ENCODE results near the gene ANTXR2. TPM values are rescaled to one million over a fixed set of nuclear protein-coding genes. Genes with fewer than 3 reads are reported as not detected.

The ANTXR2 gene
- total and polyA plus RNA-seq, 9 of the 15 experiments (the other 6 are each of a cell fraction or from before 2014, with no cell fraction given): 10.1 to 83.8 (median 60.3) TPM

DNA sequence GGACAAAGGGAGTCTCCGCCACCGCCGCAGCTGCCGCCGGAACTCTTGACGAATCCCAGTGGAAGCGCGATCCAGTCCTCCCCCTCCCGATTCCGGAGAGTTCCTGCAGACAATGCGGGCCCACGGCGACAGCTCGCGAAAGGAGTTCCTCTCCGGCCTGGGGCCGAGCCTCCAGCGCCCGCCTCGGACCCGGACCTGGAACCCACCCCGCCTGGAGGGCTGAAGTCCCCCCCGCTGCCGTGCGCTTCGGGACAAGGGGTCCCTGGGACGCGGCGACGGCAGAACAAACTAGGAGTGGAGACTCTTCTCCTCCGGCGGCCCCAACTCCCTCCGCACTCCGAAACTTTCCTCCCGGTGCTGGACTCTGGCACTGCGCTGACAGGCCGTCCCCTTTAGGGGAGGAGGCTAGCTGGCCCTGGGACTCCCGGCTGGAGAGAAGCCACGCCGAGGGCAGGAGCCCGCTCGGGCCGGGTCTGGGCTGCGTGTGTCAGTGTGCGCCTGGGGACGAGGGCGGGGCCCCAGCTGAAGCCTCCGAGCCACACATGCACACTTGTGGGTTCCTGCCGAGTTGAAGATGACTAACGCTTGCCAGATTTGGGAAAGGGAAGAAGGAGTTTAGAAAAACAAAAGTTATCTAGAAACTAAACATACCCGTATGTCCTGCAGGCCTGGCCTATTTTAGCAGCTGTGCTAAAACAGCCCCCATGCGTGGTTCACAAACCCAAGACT, at the start of gene ANTXR2 (continued):
- TF ChIP-seq ZNF318 (IDR thresholded peaks at IDR 0.05; ENCODE audit: borderline replicate concordance in 1 of 2, low read depth in 1 of 2): no peak; a peak in 1 of 4 replicates
- TF ChIP-seq, protein P1, sequence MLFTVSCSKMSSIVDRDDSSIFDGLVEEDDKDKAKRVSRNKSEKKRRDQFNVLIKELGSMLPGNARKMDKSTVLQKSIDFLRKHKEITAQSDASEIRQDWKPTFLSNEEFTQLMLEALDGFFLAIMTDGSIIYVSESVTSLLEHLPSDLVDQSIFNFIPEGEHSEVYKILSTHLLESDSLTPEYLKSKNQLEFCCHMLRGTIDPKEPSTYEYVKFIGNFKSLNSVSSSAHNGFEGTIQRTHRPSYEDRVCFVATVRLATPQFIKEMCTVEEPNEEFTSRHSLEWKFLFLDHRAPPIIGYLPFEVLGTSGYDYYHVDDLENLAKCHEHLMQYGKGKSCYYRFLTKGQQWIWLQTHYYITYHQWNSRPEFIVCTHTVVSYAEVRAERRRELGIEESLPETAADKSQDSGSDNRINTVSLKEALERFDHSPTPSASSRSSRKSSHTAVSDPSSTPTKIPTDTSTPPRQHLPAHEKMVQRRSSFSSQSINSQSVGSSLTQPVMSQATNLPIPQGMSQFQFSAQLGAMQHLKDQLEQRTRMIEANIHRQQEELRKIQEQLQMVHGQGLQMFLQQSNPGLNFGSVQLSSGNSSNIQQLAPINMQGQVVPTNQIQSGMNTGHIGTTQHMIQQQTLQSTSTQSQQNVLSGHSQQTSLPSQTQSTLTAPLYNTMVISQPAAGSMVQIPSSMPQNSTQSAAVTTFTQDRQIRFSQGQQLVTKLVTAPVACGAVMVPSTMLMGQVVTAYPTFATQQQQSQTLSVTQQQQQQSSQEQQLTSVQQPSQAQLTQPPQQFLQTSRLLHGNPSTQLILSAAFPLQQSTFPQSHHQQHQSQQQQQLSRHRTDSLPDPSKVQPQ (CRISPR knock-in tag; IDR thresholded peaks at IDR 0.05; ENCODE audit: borderline replicate concordance): no peak
- TF ChIP-seq ZBTB17 (CRISPR knock-in tag; IDR thresholded peaks at IDR 0.05): no peak
- peak; percentile 83 for TF ChIP-seq MYNN (IDR thresholded peaks at IDR 0.05)
- TF ChIP-seq MYNN (CRISPR knock-in tag; IDR thresholded peaks at IDR 0.05): no peak
- TF ChIP-seq NUFIP1 (IDR thresholded peaks at IDR 0.05; ENCODE audit: partially characterized antibody): no peak
- TF ChIP-seq BCL6 (CRISPR knock-in tag; IDR thresholded peaks at IDR 0.05): no peak
- peak; percentile 73 to 87 for TF ChIP-seq MNT (conservative IDR thresholded peaks at IDR 0.05)
- TF ChIP-seq ZNF347 (CRISPR knock-in tag; IDR thresholded peaks at IDR 0.05; ENCODE audit: low read depth): no peak
- no peak for TF ChIP-seq MAFK (IDR thresholded peaks at IDR 0.05; ENCODE audit: low read length)
- peak; percentile 91 to 93 for TF ChIP-seq SIN3A (IDR thresholded peaks at IDR 0.05; ENCODE audit: borderline replicate concordance in 2 of 2, control insufficient read depth in 1 of 2, low read depth in 2 of 2, low read length in 2 of 2)
- peak; percentile 18; the same call in 1 of the 2 replicates for TF ChIP-seq ZBTB7A (IDR thresholded peaks at IDR 0.05; ENCODE audit: borderline replicate concordance, control insufficient read depth, low read depth, low read length)
- peak; percentile 81; the same call in 1 of the 2 replicates for TF ChIP-seq DPF2 (IDR thresholded peaks at IDR 0.05)
- TF ChIP-seq, protein P2, sequence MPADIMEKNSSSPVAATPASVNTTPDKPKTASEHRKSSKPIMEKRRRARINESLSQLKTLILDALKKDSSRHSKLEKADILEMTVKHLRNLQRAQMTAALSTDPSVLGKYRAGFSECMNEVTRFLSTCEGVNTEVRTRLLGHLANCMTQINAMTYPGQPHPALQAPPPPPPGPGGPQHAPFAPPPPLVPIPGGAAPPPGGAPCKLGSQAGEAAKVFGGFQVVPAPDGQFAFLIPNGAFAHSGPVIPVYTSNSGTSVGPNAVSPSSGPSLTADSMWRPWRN (IDR thresholded peaks at IDR 0.05; ENCODE audit: low read depth): peak; percentile 54; the same call in 1 of the 2 replicates

Data from K562 (cell line).